Fibroblast of skin of right quadriceps (primary cell): ENCODE data around the gene TMEM242.
"Not testable (repeated sequence)": the region's sequence is repeated elsewhere in the genome, so short reads cannot be mapped to it uniquely, and the experiment has no call there.

Experiments
- DNase-seq: peaks from one replicate; pipeline ENCODE4 v3.0.0-alpha.2; 2013

The TMEM242 gene

GRCh38 chr6:157323255-157323965, at the start of gene TMEM242:
Gene TMEM242, minus strand, starts transcription at chr6:157323519. Its CDS starts 20 bp downstream, at chr6:157323499.
- peak; percentile 93 for DNase-seq

GRCh38 chr6:157372501-157373280, 49.4 kb upstream of the TMEM242 start:
- DNase-seq = no peak

GRCh38 chr6:157370755-157371154, 47.4 kb upstream of the TMEM242 start:
- DNase-seq = no peak

- DNase-seq = no peak
These were observed 45.2 kb upstream of the TMEM242 start for GRCh38 chr6:157368359-157369049.

GRCh38 chr6:157366648-157367047, 43.3 kb upstream of the TMEM242 start:
- DNase-seq = no peak

- DNase-seq = no peak
These were observed 41.4 kb upstream of the TMEM242 start for GRCh38 chr6:157364705-157365104.

- no peak for DNase-seq
These were observed 38.6 kb upstream of the TMEM242 start for GRCh38 chr6:157361886-157362285.

- DNase-seq = no peak
These were observed 35.0 kb upstream of the TMEM242 start for GRCh38 chr6:157358287-157358686.

GRCh38 chr6:157346373-157346772, 23.1 kb upstream of the TMEM242 start:
- peak; percentile 38 for DNase-seq

GRCh38 chr6:157343732-157344131, 20.4 kb upstream of the TMEM242 start:
- DNase-seq = no peak

GRCh38 chr6:157339432-157339831, 16.1 kb upstream of the TMEM242 start:
- DNase-seq = no peak

GRCh38 chr6:157337751-157338150, 14.4 kb upstream of the TMEM242 start:
- no peak for DNase-seq

- DNase-seq = not testable (repeated sequence)
These were observed 14.0 kb upstream of the TMEM242 start for GRCh38 chr6:157337276-157337675.

- no peak for DNase-seq
These were observed 12.5 kb upstream of the TMEM242 start for GRCh38 chr6:157335829-157336228.

GRCh38 chr6:157333956-157334355, 10.6 kb upstream of the TMEM242 start:
- DNase-seq = no peak

- no peak for DNase-seq
These were observed 10.2 kb upstream of the TMEM242 start for GRCh38 chr6:157333537-157333936.

GRCh38 chr6:157332813-157333212, 9.5 kb upstream of the TMEM242 start:
- DNase-seq = no peak

GRCh38 chr6:157330831-157331230, 7.5 kb upstream of the TMEM242 start:
- DNase-seq = no peak

- DNase-seq = no peak
These were observed 6.5 kb upstream of the TMEM242 start for GRCh38 chr6:157329829-157330228.

- DNase-seq = no peak
These were observed 4.9 kb upstream of the TMEM242 start for GRCh38 chr6:157328108-157328692.

GRCh38 chr6:157326979-157327378, 3.7 kb upstream of the TMEM242 start:
- DNase-seq = no peak

- no peak for DNase-seq
These were observed 1.9 kb upstream of the TMEM242 start for GRCh38 chr6:157325069-157325805.

GRCh38 chr6:157323966-157324300, 614 bp upstream of the TMEM242 start:
- DNase-seq = peak; percentile 77
